GM19099 (cell line): ENCODE measurements around the gene MAP2K3.

Experiments
- POLR2A ChIP-seq: IDR thresholded peaks from 3 replicates; pipeline ENCODE4 v1.6.1; 2011; ENCODE audit warnings: low read depth; ENCODE audit not compliant: insufficient read length; ENCODE audit errors: extremely low read depth

The MAP2K3 gene

GRCh38 chr17:21271454-21272183 is 12.9 kb upstream of the MAP2K3 start:
- TF ChIP-seq POLR2A: no peak

GRCh38 chr17:21272250-21272649 is 12.3 kb upstream of the MAP2K3 start:
- no peak for TF ChIP-seq POLR2A

- TF ChIP-seq POLR2A: no peak
Observed at GRCh38 chr17:21272881-21273792, 11.4 kb upstream of the MAP2K3 start.

GRCh38 chr17:21275047-21275578 is 9.4 kb upstream of the MAP2K3 start:
- no peak for TF ChIP-seq POLR2A

GRCh38 chr17:21275579-21276263 is 8.8 kb upstream of the MAP2K3 start:
- peak; percentile 66 for TF ChIP-seq POLR2A

- TF ChIP-seq POLR2A: no peak
Observed at GRCh38 chr17:21276264-21276588, 8.3 kb upstream of the MAP2K3 start.

GRCh38 chr17:21277332-21277731 is 7.2 kb upstream of the MAP2K3 start:
- no peak for TF ChIP-seq POLR2A

- TF ChIP-seq POLR2A: no peak
Observed at GRCh38 chr17:21278450-21279197, 5.9 kb upstream of the MAP2K3 start.

- no peak for TF ChIP-seq POLR2A
Observed at GRCh38 chr17:21279198-21279535, 5.3 kb upstream of the MAP2K3 start.

GRCh38 chr17:21279582-21279981 is 4.9 kb upstream of the MAP2K3 start:
- no peak for TF ChIP-seq POLR2A

GRCh38 chr17:21280081-21280518 is 4.4 kb upstream of the MAP2K3 start:
- no peak for TF ChIP-seq POLR2A

GRCh38 chr17:21282231-21282630 is 2.3 kb upstream of the MAP2K3 start:
- no peak for TF ChIP-seq POLR2A

- TF ChIP-seq POLR2A: no peak
Observed at GRCh38 chr17:21282850-21283249, 1.7 kb upstream of the MAP2K3 start.

GRCh38 chr17:21283482-21284318 is 811 bp upstream of the MAP2K3 start:
- TF ChIP-seq POLR2A: no peak
